Right ventricle myocardium inferior (tissue), 1 donor: ENCODE results near the gene FOXP1. TPM values are rescaled to one million over a fixed set of nuclear protein-coding genes. Genes with fewer than 3 reads are reported as not detected.
"Not testable (repeated sequence)": the region's sequence is repeated elsewhere in the genome, so short reads cannot be mapped to it uniquely, and the experiment has no call there.

ENCODE experiments used
- ATAC-seq: fragments of 200-7000 bp; cut with Tn5 transposase; one replicate; pipeline ENCODE4 v1.9.1; 2020; ENCODE audit warnings: mild to moderate bottlenecking, moderate library complexity
- DNase-seq: peaks from one replicate; pipeline ENCODE4 v3.0.0; 2021; ENCODE audit errors: missing footprints
- intact Hi-C: fragments of 100-400 bp; cut with DNase I; formaldehyde crosslinking; loops from one replicate; pipeline ENCODE4 v1.11.0; 2022
- total RNA-seq: library from RNA; stranded (reverse); fragmentation: NEBNext Ultra II Directional; extraction: Animal tissue kit (Norgen Biotek cat#: 25700); gene quantifications from one replicate; pipeline ENCODE4 v1.2.1, GENCODE V29; 2021
- donor health status: DM: no; HTN: yes; CAD: no; lungs with severe emphysema.

Gene FOXP1
- total RNA-seq, 1 donor from 2014 or later = 38.5 TPM

DNA sequence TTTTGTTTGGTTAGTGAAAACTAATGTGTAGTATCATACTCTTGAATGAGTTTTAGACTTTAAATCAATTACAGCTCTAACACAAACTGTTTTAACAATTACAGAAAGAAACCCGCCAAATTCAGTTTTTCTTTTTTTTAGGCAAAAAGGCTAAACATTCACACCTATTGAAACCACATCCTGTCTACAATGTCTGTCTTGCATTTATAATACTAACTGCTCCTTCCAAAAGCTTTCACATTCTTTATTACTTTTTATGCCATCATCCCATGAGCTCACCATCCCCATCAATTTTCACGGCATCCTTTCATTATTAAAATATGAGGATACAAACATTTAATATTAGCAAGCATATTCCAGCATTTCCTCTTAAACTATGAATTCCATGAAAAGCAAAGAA is 593.3 kb downstream of the FOXP1 start:
- DNase-seq = no peak
- intact Hi-C loops = no loop called here
- no peak for ATAC-seq

GRCh38 chr3:70989174-70989573 is 594.4 kb downstream of the FOXP1 start:
- intact Hi-C loops = no loop called here
- no peak for DNase-seq
- peak; percentile 57 for ATAC-seq

GRCh38 chr3:70988111-70988510 is 595.4 kb downstream of the FOXP1 start:
- intact Hi-C loops = no loop called here
- DNase-seq (no peak), ATAC-seq (no peak)

DNA sequence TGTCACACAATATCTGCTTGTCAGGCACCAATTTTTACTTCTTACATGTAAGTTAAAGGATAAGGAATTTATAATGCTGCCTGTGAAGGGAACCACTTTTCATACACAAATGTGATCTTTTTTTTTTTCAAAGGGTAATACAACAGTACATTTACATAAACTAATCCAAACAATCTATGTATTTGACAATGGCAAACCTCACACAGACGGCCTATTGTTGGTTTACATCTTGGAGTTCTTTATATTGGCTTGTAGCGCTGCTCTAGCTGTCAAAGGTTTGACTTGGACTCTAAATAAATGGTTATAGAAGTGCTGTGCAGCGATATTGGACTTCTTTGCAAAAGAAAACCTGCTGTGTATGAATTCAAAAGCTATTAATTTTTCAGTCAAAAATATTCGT is 598.0 kb downstream of the FOXP1 start:
- no peak for ATAC-seq
- intact Hi-C loops = no loop called here
- DNase-seq = no peak

GRCh38 chr3:70984776-70985482 is 598.6 kb downstream of the FOXP1 start:
- intact Hi-C loops = no loop called here

DNA sequence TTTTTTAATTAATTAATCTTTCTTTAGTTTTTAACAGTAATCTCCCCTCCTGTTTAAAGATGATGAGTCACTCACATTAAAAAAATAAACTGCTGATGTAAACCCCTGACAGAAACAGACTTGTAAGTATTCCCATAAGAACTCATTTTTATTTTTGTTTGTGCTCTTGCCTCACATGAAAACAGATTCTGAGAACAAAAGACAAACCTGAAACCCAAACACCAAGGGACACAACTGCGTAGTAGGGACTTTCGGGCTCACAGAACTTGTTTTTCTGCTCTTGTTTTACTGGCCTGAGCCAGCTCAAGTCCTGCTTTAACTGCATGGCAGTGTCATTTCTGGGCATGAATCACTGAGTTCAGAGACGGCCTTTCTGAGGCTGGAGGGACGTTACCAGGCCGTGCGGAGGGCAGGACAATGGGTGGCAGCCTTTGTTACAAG is 600.8 kb downstream of the FOXP1 start:
- DNase-seq (no peak), ATAC-seq (peak; percentile 63)
- intact Hi-C loops = no loop called here

More at GRCh38 chr3:70984776-70985482, 598.6 kb downstream of the FOXP1 start:
- ATAC-seq (no peak), DNase-seq (no peak)

DNA sequence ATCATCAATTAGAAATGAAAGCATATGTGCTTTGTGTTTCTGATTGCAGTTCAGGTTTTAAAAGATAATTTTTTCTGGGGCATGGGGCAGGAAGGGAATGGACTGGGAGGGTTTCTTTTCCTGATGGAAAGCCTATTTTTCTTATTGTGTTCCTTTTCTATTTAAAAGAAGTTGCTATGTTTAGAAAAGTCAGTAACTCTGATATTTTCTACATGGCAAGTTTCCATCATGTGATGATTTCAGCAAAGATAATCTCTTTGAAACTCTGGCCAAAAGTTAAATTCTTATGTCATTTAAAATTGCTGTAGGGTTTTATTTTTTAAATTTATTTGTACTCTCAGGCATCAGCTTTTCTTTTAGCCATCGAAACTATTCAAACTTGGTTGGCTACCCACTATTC is 601.2 kb downstream of the FOXP1 start:
- no peak for DNase-seq
- intact Hi-C loops = no loop called here
- ATAC-seq = no peak

DNA sequence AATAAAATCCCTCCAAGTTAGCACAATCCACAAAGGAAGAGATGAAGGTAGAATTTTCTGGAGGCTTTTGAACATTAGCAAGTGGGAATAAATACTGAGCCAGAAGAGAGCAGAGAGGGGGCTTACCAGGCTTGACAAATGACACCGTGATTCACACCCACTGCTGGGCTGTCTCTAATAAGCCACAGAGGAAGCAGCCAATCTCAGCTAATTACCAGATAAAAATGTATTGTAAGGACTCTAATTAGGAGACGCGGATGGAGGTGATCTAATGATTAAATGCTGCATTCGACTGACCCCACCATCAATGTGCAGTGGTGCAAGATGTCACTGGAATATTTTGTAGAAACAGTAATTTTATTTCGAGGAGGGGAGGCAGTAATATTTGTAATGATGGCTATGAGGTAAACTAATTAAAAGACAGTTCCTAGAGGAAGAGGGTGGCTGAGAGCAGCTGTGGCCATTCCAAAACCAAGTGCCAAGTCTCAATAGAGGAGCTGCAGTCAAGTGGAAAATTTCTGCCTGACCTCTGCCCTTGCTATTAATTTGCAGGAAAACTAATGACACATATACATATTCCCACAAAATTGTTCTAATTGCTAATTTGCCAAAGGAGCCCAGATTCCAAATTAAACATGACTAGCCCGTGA is 602.2 kb downstream of the FOXP1 start:
- DNase-seq (no peak), ATAC-seq (peak; percentile 41)
- intact Hi-C loops = no loop called here

DNA sequence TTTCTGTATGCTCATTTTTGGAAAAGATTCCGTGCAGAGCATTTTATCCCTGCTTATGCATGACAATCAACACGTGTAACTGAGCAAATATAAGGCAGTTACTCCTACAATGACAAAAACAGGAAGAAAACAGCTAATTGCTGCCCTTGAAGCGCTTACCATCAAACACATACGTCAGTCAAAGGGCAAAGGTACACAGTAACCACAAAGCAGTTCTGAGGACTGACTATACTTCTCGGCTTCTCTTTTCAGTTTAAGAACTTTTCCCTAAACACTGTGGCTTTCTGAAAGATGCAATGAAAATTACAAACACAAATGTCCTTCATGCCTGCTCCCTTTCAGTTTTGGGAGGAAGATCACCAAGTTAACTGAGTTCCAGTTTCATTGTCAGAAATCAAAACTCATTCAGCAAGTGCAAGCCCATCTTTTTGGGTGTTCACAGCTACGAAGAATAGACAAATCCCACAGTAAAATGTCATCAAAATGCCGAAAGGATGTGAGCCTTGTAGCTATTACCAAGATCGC is 602.8 kb downstream of the FOXP1 start:
- intact Hi-C loops = no loop called here
- ATAC-seq (no peak), DNase-seq (no peak)

- DNase-seq = no peak
- ATAC-seq = no peak
- intact Hi-C loops = no loop called here
Observed at GRCh38 chr3:70979983-70980645, 603.4 kb downstream of the FOXP1 start.

GRCh38 chr3:70977712-70978111 is 605.8 kb downstream of the FOXP1 start:
- ATAC-seq = no peak
- no peak for DNase-seq
- intact Hi-C loops = no loop called here

- intact Hi-C loops, DNase-seq, ATAC-seq: not testable (repeated sequence)
Observed at GRCh38 chr3:70975981-70976380, 607.5 kb downstream of the FOXP1 start.

DNA sequence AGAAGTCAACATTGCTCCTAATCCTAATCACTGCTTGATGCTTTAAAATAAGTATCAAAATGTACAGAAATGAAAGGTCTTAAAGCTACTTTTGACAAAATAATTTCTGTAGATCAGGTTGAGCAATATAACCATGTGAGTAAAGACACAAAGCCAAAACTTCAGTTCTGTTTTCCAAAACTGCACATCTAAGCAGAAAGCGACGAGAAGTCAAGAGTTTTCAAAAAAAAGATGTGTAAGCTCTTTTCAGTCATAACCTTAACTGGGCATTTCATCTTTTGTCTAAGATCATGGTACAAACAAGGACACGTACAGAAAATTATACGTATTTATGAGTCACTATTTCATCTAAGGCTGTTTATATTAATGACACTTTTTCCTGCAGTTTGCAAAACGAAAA is 608.8 kb downstream of the FOXP1 start:
- ATAC-seq (no peak), DNase-seq (no peak)
- intact Hi-C loops = no loop called here

- no peak for ATAC-seq
- intact Hi-C loops = no loop called here
- no peak for DNase-seq
Observed at GRCh38 chr3:70973558-70973957, 610.0 kb downstream of the FOXP1 start.

GRCh38 chr3:70972855-70973254 is 610.7 kb downstream of the FOXP1 start:
- intact Hi-C loops = no loop called here
- no peak for ATAC-seq
- no peak for DNase-seq

- intact Hi-C loops = no loop called here
- no peak for ATAC-seq
Observed at GRCh38 chr3:70970952-70971351, 612.6 kb downstream of the FOXP1 start.

DNA sequence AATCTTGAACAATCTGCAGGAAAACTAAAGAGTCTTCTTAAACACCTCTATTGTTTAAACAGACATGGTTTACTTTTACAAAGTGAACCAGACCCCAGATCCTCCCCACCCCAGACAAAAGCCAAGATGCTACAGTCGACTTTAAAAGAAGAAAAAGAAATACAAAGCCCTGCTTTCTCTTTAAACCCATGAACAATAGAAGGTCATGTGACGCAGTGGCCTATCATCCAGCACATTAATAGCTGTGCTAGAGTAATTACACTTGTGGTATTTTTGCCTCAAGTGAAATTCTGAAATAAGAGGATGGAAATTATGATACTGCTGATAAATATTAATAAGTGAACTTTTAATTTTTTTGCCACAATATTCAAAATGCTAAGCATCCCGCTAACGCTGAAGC is 613.4 kb downstream of the FOXP1 start:
- DNase-seq = no peak

More at GRCh38 chr3:70970952-70971351, 612.6 kb downstream of the FOXP1 start:
- no peak for DNase-seq

DNA sequence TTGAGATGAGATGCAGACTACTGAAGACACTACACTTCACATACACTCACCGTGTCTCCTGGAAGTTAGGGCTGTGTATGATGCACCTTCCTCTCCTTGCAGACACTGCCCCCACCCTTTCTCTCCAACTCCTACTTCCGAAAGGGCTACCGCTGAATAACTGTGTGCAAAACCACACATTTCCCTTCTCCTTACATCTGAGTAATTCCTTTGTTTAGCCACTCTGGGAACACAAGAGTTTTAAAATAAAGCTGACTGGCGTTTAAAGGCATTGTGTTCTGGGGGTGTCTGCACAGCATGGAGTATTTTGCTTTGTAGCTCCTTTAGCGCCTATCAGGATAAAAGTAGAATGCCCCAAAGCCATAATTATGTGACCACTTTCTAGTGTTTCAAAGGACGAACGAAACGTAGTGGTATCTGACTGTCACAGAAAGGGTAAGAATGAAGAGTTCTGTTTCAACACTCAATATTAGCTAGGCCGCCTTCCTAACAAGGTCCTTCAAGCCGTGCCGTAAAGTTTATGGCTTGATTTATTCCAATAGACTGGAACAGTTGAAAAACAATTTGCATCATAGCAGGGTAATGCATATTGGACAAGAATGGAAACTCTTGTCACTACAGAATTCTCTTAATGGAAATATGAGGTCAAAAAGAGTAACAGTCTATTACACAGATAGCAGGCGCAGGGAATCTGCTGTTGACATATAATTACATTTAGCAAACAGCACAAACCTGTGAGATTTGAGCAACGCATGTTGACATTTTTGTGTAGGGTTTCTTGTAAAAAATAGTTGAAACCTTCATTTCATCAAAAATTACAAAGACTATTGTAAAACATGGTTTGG is 619.9 kb downstream of the FOXP1 start:
- intact Hi-C loops = no loop called here
- no peak for DNase-seq
- no peak for ATAC-seq

More for the DNA sequence above, 613.4 kb downstream of the FOXP1 start:
- ATAC-seq = no peak
- intact Hi-C loops = no loop called here
